Measurements from ENCODE around the gene DVL1.

Gene DVL1

GRCh38 chr1:1344655-1345361 is 4.4 kb downstream of the DVL1 start:
- no peak for DNase-seq
- in situ Hi-C loops (cut with MboI; ENCODE audit: low pct_unique_long_range_greater_than_20kb, low sequenced_read_pairs): no loop called here

GRCh38 chr1:1343811-1344421 is 5.3 kb downstream of the DVL1 start:
- no peak for DNase-seq

GRCh38 chr1:1342584-1343115 is 6.6 kb downstream of the DVL1 start:
- in situ Hi-C loops (cut with MboI; ENCODE audit: low pct_unique_long_range_greater_than_20kb, low sequenced_read_pairs): no loop called here
- no peak for DNase-seq

More at GRCh38 chr1:1343811-1344421, 5.3 kb downstream of the DVL1 start:
- in situ Hi-C loops (cut with MboI; ENCODE audit: low pct_unique_long_range_greater_than_20kb, low sequenced_read_pairs): no loop called here

GRCh38 chr1:1342061-1342562 is 7.1 kb downstream of the DVL1 start:
- in situ Hi-C loops (cut with MboI; ENCODE audit: low pct_unique_long_range_greater_than_20kb, low sequenced_read_pairs): no loop called here
- DNase-seq: no peak

GRCh38 chr1:1341549-1342021 is 7.6 kb downstream of the DVL1 start:
- in situ Hi-C loops (cut with MboI; ENCODE audit: low pct_unique_long_range_greater_than_20kb, low sequenced_read_pairs): no loop called here
- DNase-seq: no peak

GRCh38 chr1:1340791-1341548 is 8.2 kb downstream of the DVL1 start:
- in situ Hi-C loops (cut with MboI; ENCODE audit: low pct_unique_long_range_greater_than_20kb, low sequenced_read_pairs): no loop called here
- DNase-seq: no peak

- no peak for DNase-seq
- in situ Hi-C loops (cut with MboI; ENCODE audit: low pct_unique_long_range_greater_than_20kb, low sequenced_read_pairs): no loop called here
These were observed 9.0 kb downstream of the DVL1 start for GRCh38 chr1:1340185-1340584.

- DNase-seq: no peak
- in situ Hi-C loops (cut with MboI; ENCODE audit: low pct_unique_long_range_greater_than_20kb, low sequenced_read_pairs): no loop called here
These were observed 10.9 kb downstream of the DVL1 start for GRCh38 chr1:1338278-1338677.

- DNase-seq: no peak
- in situ Hi-C loops (cut with MboI; ENCODE audit: low pct_unique_long_range_greater_than_20kb, low sequenced_read_pairs): no loop called here
These were observed 11.4 kb downstream of the DVL1 start for GRCh38 chr1:1337793-1338147.

GRCh38 chr1:1336931-1337792 is 12.1 kb downstream of the DVL1 start:
- no peak for DNase-seq
- in situ Hi-C loops (cut with MboI; ENCODE audit: low pct_unique_long_range_greater_than_20kb, low sequenced_read_pairs): no loop called here

- DNase-seq: no peak
- in situ Hi-C loops (cut with MboI; ENCODE audit: low pct_unique_long_range_greater_than_20kb, low sequenced_read_pairs): no loop called here
These were observed 12.8 kb downstream of the DVL1 start for GRCh38 chr1:1336446-1336845.

- in situ Hi-C loops (cut with MboI; ENCODE audit: low pct_unique_long_range_greater_than_20kb, low sequenced_read_pairs): no loop called here
- DNase-seq: no peak
These were observed 13.4 kb downstream of the DVL1 start for GRCh38 chr1:1335792-1336248.

GRCh38 chr1:1335283-1335682 is 13.9 kb downstream of the DVL1 start:
- in situ Hi-C loops (cut with MboI; ENCODE audit: low pct_unique_long_range_greater_than_20kb, low sequenced_read_pairs): no loop called here
- DNase-seq: no peak

- in situ Hi-C loops (cut with MboI; ENCODE audit: low pct_unique_long_range_greater_than_20kb, low sequenced_read_pairs): no loop called here
- no peak for DNase-seq
These were observed 14.4 kb downstream of the DVL1 start for GRCh38 chr1:1334835-1335234.

GRCh38 chr1:1333551-1334241 is 15.5 kb downstream of the DVL1 start:
- in situ Hi-C loops (cut with MboI; ENCODE audit: low pct_unique_long_range_greater_than_20kb, low sequenced_read_pairs): no loop called here
- DNase-seq: no peak

GRCh38 chr1:1332774-1333480 is 16.3 kb downstream of the DVL1 start:
- in situ Hi-C loops (cut with MboI; ENCODE audit: low pct_unique_long_range_greater_than_20kb, low sequenced_read_pairs): no loop called here
- DNase-seq: no peak

- in situ Hi-C loops (cut with MboI; ENCODE audit: low pct_unique_long_range_greater_than_20kb, low sequenced_read_pairs): no loop called here
- no peak for DNase-seq
These were observed 17.0 kb downstream of the DVL1 start for GRCh38 chr1:1332031-1332755.
